Activated CD4-positive, CD25-positive, alpha-beta regulatory T cell treated with anti-CD3 and anti-CD28 coated beads, Interleukin-2, amount 50 U/mL, for 16 hours (primary cell): ENCODE measurements around the gene RIMBP2.

Source experiments
- DNase-seq: peaks from one replicate; pipeline ENCODE4 v3.0.0-alpha.2; 2020; ENCODE audit warnings: low read depth, low spot score

The RIMBP2 gene

DNA sequence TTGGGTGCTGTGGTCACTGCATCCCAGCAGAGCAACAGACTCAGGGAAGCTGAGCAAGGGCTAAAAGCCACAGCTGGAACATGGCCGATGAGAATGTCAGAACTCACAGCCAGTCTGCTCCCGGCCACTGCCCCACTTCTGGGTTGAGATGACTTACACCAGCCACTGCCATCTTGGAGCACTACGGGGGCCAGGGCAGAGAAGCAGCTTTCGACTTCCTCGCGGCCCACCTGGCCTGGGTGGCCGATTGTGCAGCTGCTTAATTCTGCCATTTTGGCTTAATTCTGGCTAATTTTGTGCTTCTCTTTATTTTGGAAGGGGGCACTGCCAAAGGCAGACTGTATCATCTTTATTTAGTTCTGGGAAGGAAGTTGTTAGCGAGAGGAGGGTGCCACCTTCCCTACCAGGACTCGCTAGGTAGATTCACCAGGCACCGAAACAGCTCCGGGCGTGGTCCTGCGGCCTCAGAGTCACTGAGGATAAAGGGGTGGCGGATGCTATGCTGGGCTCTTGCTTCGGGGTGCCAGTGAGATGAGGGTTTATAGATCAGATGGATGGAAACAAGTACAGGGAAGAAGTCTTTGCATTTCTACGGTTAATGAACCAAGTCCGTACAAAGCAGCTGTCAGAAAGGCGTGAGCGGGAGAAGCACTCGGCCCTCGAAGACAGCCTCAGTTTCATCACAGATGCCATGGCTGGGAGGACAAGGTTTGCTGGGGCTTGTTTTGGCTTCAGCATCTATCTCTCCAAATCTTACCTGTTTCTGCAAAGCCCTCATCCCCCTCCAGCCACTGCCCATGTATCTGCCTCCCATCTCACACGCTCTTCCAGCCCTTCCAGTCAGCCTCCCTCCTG, 230.6 kb downstream of the RIMBP2 start:
- no peak for DNase-seq

DNA sequence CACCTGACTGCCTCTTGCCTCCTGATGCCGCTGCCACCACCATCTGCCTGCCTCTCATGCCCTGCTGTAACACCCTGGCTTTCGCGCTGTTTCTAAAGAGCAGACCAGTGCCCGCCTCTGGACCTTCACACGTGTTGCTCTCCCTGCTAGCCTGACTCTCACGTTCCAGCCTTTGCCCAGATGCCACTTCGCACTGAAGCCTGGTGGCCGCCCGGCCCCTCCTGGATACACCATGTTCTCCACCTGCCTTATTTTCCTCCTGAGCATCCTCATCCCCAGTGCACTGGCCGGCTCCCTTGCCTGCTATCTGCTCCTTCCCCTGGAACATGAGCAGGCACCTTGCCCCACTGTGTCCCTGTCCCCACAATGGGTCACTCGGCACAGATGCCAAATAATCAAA, 231.9 kb downstream of the RIMBP2 start:
- DNase-seq = no peak

DNA sequence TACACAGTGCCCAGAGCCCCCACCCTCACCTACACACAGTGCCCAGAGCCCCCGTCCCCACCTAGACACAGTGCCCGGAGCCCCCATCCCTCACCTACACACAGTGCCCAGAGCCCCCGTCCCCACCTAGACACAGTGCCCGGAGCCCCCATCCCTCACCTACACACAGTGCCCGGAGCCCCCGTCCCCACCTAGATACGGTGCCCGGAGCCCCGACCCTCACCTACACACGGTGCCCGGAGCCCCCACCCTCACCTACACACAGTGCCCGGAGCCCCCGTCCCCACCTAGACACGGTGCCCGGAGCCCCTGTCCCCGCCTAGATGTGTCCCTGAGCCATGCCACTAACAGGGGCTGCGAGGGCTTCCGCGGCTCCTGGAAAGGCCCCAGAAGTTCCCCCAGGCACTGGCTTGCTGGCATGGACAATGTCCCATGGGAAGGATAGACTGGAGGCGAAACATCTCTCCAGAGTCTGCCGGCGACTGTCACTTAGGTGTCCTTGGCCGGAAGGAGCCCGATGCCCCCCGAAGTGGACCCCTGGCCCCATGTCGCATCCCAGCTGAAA, 232.4 kb downstream of the RIMBP2 start:
- DNase-seq = no peak

DNA sequence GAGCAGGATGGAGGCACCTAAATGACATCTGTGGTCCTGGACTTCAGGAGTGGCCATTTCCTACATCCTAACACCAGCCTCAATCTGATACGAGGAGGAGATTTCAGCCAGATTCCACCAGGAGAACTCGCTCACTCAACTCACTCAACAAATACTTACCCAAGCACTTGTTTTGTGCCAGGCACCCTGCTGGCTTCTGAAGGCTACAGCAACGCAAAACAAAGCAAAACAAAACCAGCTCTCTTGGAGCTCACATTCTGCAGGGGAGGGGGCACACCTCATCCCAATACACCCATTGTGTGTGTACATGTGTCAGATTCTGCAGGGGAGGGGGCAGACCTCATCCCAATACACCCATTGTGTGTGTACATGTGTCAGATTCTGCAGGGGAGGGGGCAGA, 233.7 kb downstream of the RIMBP2 start:
- no peak for DNase-seq

DNA sequence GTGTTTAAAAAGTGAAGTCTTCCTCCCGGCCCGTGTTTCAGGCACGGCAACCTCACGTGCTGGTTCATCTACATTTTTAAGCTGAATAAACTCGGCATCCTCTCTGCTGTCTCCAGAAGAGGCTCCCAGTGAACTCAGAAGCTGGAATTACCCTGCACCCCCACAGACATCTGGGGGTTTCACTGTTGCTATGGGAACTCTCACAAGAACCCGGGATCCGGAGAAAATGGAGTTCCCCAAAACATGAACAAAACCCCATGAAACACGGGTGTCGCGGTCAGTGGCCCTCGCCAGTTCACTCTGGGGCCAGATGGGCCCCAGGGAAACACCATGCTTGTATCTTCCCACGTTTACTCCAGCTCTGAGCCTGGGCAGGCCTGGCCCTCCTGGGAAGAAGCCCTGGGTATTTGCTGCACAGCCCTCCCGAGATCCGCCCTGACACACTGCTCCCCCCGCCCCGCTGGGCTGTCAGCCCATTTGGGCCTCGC, 234.7 kb downstream of the RIMBP2 start:
- no peak for DNase-seq

DNA sequence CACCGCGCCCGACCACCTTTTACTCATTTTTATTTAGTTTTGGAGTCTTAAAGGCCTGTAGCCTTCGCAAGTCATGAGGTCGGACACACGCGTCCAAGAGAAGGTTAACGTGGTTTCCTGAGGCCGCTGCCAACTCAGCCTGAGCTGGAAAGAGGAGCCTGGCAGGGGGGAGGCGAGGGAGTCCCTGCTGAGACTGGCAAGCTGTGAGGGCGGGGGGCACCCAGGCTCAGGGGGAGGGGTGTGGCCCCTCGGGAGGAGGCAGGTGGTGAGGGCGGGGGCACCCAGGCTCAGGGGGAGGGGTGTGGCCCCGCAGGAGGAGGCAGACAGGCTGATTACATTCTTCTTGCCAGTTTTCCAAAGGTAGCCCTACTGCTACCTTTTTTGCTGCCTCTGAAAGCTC, 235.2 kb downstream of the RIMBP2 start:
- no peak for DNase-seq

DNA sequence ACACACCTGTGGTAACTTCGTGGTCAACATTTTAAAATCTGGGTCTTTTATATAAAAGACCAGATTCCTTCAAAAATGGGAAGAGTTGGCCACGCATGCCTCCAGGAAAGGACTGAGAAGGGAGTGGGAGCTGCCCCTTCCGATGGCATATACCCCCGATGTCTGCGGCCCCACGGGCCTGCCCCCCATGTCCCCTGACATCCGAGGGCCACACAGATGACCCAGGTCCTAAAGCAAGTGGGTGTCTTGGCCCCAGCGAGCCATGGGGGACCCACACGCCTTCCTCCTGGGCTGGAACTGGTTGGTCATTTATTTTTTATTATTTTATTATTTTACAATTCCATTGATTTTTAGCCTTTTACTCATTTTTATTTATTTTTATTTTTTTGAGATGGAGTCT, 235.9 kb downstream of the RIMBP2 start:
- no peak for DNase-seq

DNA sequence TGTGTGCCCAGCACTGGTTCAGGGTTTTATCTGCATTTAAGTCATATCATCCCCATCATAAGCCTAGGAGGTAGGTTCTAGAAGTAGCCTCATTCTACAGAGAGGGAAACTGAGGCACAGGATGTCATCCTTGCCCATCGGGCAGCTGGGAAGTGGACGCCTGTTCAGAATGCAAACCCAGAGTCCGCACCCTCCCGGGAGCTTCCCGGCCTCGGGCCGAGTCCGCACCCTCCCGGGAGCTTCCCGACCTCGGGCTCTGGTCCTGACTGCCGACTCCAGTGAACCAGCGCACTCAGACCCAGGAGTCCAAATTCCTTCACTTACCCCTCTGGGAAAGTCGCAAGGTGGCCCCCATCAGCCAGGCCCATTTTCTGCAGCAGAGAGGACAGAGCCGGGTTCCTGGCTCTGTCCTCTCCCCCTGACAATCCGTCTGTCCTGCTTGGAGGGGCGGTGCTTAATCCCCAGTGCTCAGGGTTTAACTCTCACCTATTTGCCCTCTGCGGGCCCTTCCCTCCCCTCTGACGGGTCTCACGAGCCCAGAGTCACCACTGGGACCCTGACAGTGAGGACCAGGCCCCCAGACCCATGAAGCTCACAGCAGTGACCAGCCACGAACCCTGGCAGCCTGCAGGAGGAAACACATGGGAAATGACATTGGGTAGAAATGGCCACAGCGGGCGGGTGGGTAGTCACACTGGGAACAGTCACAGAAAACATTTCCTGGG, 236.5 kb downstream of the RIMBP2 start:
- no peak for DNase-seq

DNA sequence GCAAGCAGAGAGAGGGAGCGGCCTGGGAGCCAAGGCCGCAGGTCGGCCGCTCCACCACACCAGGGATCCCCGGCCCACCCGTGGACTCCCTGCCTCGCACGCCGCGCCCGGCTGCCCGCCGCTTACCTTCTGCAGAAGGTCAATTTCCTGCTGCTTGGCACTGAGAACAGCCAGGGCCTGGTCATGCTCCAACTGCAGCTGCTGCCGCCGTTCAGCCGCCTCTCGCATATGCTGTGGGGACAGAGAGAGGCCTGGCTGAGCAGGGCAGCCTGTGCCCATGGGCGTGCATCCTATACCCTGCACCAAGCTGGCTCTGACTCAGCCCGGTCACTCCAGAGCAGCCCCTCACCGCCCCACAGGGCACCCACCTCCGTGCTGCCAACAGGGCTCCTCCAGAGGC, 237.3 kb downstream of the RIMBP2 start:
- no peak for DNase-seq

DNA sequence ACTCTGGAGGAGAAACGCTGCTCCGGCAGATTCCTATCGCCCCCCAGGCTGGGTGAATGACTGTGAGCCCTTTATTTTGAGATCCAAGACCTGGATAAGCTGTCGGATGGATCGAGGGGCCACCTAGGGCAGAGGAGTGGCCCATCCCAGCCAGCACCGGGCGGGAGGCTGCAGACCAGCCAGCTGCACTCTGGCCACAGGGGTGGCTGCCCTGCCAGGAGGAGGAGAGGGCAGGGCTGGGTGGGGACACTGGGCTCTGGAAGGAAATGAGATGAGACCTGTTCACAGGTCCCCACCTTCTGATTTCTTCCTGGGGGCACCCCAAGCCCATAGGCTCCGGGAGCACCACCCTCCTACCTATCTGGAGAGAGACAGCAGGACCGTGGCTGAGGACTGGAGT, 238.4 kb downstream of the RIMBP2 start:
- no peak for DNase-seq

DNA sequence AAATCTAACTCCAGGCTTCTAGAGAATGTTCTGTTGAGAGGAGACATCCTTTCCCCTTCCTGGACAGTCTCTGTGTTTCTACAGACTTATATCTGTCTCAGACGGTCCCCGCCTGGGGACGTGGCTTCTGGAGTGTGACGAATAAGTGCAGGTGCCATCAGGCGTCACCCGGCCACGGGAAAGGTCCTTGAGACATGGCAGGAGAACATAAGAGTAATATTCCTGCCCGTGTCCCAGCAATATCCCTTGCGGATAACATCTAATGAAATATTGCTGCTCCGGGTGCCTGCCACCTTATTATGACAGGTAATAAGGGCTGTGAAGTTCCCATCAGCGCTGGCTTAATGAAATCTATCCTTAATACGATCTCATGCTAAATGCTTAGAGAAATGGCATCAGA, 238.8 kb downstream of the RIMBP2 start:
- no peak for DNase-seq

DNA sequence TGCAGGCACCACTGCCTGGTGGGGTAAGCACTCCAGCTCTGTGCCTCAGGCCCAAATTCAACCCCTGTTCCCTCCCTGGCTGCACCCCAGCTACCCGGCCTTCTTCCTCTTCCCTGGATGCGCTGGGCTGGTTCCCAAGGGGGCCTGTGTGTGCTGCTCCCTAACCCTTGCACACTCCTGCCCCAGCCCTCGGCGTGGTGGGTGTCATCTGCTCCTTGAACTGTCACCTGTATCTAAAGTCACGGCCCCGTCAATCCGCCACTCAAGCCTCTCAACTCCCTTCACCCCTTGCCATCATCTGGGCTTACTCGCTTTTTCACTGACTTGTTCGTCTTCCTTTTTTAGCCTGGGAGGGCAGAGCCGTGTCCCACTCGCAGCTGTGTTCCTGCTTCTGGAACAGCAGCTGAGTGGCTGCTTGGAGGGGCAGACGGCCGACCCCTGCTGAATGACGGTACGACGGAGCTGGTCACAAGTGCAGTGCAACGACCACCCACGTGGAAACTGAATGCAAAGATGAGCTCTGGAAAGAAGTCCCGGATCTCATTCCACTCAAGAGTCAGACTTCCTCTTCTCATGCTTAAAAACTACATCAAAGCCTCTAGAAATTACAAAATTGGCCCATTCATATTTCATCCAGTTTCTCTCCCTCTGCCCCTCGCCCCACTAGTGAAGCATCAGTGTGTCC, 239.5 kb downstream of the RIMBP2 start:
- no peak for DNase-seq

DNA sequence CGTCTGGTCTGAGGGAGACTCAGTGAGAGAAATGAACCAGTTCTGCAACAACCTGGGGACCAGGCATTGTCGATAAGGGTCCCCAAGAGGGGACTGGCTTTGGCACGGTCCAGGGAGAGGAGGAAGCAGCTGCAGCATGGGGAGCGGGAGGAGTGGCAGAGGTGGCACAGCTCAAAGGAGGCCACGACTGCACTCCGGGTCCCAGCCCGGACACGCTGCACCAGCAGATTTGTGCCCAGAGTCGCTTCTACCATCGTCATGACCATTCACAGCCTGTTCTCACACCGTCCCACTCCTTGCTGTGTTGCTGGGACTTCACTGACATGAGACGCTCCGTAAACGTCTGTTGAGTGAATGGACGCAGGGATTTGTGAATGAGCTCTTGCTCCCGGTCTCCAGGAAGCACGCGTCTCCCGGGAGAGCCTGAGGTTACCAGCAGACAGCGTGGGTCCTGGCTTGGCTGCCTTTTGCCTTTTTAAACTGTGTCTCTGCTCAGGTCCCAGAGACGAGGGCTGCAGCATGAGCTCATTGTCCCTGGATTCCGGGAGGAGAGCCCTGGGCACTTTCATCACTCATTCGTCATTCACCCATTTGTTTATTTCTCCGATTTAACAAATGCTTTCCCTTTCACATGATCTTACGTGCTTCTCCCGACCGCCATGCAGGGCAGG, 241.4 kb downstream of the RIMBP2 start:
- no peak for DNase-seq

DNA sequence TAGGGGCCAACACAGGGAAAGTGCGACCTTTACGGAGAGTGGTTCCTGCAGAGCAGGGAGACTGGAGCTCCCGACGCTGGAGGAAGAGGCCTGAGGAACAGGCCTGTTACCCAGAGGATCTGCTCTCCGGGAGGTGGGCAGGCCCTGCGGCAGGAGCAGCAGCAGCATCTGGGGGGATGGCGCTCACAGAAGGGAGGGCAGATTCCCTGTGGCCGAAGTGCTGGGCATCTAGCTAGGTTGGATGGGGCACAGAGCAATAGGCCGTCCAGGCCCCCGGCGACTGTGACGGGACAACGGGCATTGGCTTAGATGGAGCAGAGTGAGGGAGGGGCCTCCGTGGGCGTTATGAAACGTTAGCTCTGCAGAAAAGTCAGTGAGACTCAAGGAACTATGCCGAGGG, 242.8 kb downstream of the RIMBP2 start:
- DNase-seq = no peak

DNA sequence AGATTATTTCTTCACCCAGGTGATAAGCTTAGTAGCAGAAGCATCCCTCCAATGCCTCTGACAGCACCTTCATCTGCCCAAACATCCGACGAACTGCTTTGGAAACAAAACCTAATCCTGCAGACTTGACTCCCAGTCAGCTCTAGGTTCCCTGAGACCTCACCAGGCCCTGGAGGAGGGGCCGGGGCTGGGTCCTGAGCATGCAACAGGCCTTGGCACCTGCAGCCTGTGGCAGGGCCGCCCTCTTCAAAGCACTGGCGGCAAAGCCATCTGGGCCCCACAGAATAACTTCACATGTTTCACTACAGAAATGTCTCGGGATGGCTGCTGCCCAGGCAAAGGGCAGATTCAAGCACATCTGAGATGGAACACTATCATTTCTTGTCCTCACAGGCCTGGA, 245.1 kb downstream of the RIMBP2 start:
- no peak for DNase-seq

DNA sequence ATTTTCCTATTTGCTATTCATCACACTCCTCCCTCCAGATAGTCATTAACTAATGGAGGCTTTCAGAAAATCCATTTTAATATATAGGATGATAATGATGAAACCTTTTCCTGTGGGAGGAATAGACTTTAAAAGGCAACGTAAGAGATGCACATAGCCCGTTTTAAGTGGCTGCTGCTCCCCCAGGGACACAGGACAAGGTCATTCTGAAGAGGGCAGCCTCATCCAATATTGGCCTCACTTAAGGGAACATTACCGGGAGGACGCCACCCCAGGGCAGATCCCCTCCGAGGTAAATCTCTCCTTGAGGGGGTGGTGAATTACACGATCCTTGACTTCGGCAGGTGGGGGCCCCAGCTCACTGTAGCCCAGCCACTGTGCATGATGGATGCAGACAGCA, 246.5 kb downstream of the RIMBP2 start:
- DNase-seq = no peak

DNA sequence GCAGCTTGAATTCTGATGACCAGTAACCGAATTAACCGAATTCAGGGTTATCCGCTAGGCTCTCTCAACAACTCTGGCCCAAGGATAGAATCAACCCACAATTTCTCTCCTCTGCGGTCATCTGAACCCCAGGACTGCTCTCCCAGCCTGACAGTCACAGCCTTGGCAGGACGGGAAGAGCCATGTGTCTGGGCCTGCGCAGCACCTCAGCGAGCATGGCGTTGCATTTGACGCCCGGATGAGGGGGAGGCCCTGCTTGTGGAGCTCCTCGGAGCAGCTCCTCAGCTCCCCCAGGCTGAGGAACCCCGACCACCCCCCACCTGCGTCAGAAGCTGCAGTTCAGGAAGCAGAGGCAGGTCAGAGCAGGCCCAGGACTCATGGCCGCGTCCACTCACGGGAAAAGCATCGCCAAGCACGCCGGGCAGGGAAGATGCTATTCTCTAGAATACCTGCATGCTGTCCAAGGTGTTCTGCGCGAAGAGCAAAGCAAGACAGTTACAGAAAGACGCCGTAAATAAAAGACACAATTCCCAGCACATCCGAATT, 247.3 kb downstream of the RIMBP2 start:
- DNase-seq = no peak

DNA sequence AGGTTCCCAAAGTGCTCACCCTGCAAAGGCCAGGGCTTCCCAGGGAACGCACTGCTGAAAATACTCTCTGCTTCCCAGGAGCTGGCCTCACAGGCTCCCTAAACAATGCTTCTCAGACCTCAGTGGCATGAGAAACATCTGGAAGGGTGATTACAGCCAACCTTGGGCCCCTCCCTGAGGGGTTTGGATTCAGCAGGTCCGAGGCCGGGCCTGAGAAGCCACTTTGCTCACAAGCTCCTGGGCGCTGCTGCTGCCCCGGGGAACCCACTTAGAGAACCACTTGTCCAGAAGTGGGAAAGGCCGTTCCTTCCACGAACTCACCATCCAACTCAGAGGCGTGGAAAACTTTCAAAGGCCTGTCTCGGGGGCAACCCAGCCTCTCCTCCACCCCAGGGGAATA, 247.9 kb downstream of the RIMBP2 start:
- DNase-seq = no peak

DNA sequence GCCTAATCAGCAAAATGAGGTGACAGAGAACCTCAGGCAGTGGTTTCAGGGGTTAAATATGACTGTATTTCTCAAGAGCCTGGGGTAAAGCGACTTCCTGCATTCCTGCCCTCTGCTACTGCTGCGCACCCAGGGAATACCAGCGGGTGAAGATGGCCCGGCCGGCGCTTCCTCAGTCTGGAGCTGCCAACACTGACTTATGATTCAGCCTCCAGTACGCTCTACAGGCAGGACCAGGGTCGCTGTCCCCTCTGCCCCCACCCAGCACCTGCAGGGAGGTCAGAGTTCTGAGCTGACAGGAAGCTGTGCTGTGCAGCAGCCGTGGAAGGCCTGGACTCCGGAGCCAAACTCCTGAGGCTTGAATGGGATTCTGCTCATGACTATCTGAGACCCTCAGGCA, 250.5 kb downstream of the RIMBP2 start:
- DNase-seq = no peak

DNA sequence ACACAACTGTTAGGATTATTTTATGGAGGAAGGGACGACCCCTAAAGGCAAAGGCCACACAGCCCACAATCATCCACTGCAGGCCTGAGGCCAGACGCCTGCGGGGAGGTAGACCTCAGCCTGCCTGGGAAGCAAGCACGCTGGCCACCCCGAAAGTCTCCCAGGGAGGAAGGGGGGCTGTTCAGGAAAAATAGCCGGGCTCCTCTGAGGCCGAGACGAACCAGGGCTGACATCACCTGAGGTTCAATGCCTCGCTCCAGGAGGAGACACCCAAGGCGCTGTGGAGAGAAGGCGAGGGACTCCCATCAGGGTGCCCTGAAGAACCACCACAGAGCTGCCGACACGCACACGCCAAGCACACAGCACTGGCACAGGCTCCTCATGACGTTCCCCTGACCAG, 251.1 kb downstream of the RIMBP2 start:
- no peak for DNase-seq
